Measurements from ENCODE around the gene RBM38.

RBM38 gene

DNA sequence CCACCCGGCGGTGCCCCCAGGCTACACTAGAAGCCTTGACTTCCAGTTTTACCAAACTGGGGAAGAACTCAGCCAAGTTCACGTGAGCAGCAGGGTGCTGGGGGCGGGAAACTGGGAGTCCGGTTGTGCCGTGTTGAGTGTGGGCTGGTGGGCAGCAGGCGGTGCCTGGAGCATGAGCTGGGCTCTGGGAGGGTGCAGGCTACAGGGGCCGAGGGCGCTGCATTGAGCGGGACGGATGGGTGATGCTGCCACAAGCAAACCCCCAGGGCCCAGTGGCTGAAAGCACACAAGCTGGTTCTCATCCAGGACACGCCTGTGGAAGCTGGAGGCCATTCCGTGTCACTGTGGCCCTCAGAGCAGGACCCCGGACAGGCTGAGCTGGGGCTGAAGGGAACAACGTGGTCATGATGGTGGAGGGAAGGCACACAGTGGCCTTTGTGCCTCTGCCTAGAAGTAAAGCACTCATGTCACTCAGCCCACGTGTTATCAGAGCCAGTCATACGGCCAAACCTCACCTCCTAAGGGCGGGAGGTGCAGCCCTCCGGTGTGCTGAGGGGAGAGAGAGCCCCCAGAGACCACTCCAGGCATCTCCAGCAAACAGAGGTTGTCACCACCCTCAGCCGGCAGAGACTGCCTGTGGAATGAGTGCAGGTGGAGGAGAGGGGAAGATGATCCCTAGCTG lies 29.5 kb downstream of the RBM38 start:
- no peak for TF ChIP-seq CTCF (IDR thresholded peaks at IDR 0.05; ENCODE audit: insufficient read depth, low read depth, low read length, missing control alignments)
- no peak overlapping the region for H3K4me3 ChIP-seq (ENCODE audit: low read depth, low read length)
- no peak for DNase-seq (ENCODE audit: low read depth)

- no peak for DNase-seq (ENCODE audit: low read depth)
- no peak for TF ChIP-seq CTCF (IDR thresholded peaks at IDR 0.05; ENCODE audit: insufficient read depth, low read depth, low read length, missing control alignments)
- no peak overlapping the region for H3K4me3 ChIP-seq (ENCODE audit: low read depth, low read length)
Measured at GRCh38 chr20:57421253-57422220, 30.3 kb downstream of the RBM38 start.

- no peak overlapping the region for H3K4me3 ChIP-seq (ENCODE audit: low read depth, low read length)
- TF ChIP-seq CTCF (IDR thresholded peaks at IDR 0.05; ENCODE audit: insufficient read depth, low read depth, low read length, missing control alignments): no peak
- no peak for DNase-seq (ENCODE audit: low read depth)
Measured at GRCh38 chr20:57422254-57422653, 31.1 kb downstream of the RBM38 start.

- peak overlapping the region; percentile 18; the same call in 1 of the 2 replicates for H3K4me3 ChIP-seq (ENCODE audit: low read depth, low read length)
- TF ChIP-seq CTCF (IDR thresholded peaks at IDR 0.05; ENCODE audit: insufficient read depth, low read depth, low read length, missing control alignments): no peak
- peak; percentile 58 for DNase-seq (ENCODE audit: low read depth)
Measured at GRCh38 chr20:57425150-57426013, 34.2 kb downstream of the RBM38 start.

- no peak for DNase-seq (ENCODE audit: low read depth)
- H3K4me3 ChIP-seq (ENCODE audit: low read depth, low read length): no peak overlapping the region
- TF ChIP-seq CTCF (IDR thresholded peaks at IDR 0.05; ENCODE audit: insufficient read depth, low read depth, low read length, missing control alignments): no peak
Measured at GRCh38 chr20:57426271-57426689, 35.1 kb downstream of the RBM38 start.

DNA sequence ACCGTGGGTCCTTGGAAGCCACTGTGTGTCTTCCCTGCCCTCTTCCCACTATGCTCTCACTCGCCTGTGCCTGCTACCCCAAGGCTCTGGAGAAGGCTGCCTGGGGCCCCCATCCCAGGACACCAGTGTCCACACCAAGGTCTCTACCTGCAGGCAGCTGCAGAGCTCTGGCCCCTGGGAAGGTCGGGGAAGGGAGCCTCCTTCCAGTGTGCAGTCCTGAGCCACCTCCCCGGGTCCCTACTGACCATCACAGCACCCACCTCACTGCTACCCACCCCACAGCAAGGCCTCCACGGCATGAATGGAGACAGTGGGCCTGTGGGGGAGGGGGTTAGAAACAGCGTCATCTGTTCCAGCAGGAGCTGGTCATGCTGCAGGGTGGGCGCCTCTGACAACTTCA lies 35.6 kb downstream of the RBM38 start:
- no peak for DNase-seq (ENCODE audit: low read depth)
- TF ChIP-seq CTCF (IDR thresholded peaks at IDR 0.05; ENCODE audit: insufficient read depth, low read depth, low read length, missing control alignments): no peak
- H3K4me3 ChIP-seq (ENCODE audit: low read depth, low read length): no peak overlapping the region
